Sigmoid colon (tissue), 4 donors: ENCODE results near the gene GRM8.

Experiments used
- CTCF ChIP-seq, 4 experiments: fragments of 450-650 bp in 3 of 4; fragments of 200-600 bp in 1 of 4; IDR thresholded peaks; one replicate each; pipeline ENCODE4 v1.5.1; 2016 to 2019; ENCODE audit warnings: antibody characterized with exemption in 4 of 4, mild to moderate bottlenecking in 3 of 4, moderate library complexity in 2 of 4
- EP300 ChIP-seq, 4 donors: sonication (generic); formaldehyde crosslinking; IDR thresholded peaks; one replicate each; pipeline ENCODE4 v1.6.1; 2017; ENCODE audit warnings: antibody characterized with exemption in 4 of 4

GRCh38 chr7:126716321-126716720, 536.4 kb downstream of the GRM8 start:
- no peak for TF ChIP-seq CTCF (IDR thresholded peaks at IDR 0.05)
- TF ChIP-seq EP300 (IDR thresholded peaks at IDR 0.05), result no peak
